Stimulated activated CD8-positive, alpha-beta memory T cell treated with anti-CD3 and anti-CD28 coated beads, Interleukin-12 subunit alpha, Interleukin-12 subunit beta, amount 100 ng/mL, for 24 hours (primary cell): ENCODE measurements around the gene SLC22A16.
"Not testable (repeated sequence)": the region's sequence is repeated elsewhere in the genome, so short reads cannot be mapped to it uniquely, and the experiment has no call there.

Experiments
- DNase-seq: peaks from one replicate; pipeline ENCODE4 v3.0.0-alpha.2; 2020; ENCODE audit errors: extremely low read depth

Gene SLC22A16, protein sequence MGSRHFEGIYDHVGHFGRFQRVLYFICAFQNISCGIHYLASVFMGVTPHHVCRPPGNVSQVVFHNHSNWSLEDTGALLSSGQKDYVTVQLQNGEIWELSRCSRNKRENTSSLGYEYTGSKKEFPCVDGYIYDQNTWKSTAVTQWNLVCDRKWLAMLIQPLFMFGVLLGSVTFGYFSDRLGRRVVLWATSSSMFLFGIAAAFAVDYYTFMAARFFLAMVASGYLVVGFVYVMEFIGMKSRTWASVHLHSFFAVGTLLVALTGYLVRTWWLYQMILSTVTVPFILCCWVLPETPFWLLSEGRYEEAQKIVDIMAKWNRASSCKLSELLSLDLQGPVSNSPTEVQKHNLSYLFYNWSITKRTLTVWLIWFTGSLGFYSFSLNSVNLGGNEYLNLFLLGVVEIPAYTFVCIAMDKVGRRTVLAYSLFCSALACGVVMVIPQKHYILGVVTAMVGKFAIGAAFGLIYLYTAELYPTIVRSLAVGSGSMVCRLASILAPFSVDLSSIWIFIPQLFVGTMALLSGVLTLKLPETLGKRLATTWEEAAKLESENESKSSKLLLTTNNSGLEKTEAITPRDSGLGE

DNA sequence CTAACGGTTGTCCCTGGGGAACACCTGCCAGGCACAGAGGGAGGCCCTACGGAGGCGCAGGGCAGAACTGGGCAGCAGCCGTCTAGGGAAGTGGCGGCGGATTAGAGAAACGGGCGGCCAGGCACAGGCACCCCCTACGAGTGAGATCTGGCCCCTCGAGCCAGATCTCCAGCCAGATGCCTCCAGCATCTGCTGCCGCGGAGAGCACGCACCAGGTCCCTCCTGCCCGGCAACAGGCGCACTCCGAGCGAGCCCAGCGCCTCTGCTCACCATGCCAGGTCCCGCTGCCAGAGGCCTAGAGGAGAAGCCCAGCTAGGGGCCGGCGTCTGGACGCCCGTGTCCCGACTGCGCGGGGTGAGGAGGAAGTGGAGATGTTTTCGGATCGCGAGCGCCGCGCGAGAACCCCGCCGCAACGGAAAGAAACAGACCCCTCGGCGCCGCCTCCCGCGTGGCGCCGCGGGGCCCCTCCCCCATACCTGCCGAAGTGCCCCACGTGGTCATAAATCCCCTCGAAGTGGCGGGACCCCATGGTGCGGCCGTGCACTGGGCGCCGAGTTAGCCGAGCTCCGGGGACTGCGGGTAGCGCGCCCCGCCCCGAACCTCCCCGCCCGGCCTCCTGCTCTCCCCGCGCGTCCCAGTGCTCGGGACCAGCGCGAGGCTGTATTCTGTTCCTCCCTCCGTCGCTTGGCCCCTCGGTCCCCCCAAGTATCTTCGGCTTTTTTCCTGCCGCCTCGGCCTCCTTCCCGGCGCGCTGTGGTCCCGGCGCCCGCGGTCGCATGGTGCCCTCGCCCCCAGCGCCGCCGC, at the start of gene SLC22A16:
Gene SLC22A16 (minus strand): TSS at position 568 of the 804 bp plus-strand sequence. CDS start 39 bp downstream, at position 529.
- no peak for DNase-seq

DNA sequence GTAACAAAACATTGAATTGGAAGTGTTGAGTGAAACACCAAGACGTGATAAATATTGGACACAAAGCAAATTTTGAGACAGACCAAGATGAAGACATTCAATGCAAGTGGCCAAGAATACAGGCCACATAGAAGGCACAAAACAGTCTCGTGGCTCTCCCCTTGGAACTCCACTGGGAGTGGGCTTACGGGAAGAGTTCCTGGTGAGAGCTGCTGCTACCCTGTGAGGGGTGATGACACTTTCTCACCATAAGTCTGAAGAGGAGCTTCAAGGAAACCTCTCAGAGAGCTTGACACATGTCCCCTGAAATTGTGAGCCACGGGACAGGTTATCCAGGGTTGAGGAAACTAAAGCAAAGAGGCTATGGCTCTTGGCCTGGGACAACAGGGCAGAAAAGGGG, 48.6 kb upstream of the SLC22A16 start:
- no peak for DNase-seq

DNA sequence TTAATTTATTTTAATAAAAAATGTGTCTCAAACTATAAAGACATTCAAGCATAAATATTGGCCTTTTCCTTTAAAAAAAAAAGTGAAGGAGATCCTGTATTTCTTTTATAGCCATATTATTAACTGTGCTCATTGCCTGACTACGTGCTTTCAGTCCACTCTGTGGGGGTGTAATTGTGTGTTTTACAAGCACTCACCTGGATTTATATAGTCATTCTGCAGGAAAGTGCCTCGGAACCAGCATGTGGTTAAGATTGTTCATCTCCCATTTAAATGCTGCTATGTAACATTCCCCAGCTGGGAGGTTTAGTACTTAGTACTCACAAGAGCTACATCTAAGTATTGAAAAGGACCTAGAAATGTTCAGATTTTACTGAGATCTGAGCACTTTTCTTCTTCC, 47.9 kb upstream of the SLC22A16 start:
- no peak for DNase-seq

DNA sequence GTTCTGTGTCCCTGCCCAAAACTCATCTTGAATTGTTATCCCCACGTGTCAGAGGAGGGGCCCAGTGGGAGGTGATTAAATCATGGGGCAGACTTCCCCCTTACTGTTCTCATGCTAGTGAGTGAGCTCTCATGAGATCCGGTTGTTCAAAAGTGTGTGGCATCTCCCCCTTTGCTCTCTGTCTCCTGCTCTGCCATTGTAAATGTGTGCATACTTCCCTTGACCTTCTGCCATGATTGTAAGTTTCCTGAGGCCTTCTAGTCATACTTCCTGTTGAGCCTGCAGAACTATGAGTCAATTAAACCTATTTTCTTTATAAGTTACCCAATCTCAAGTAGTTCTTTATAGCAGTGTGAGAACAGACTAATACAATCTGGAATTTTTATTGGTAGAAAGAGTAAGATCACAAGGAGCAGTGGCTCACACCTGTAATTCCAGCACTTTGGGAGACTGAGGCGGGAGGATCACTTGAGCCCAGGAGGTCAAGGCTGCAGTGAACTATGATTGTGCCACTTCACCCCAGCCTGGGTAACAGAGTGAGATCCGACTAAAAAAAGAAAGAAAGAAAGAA, 47.1 kb upstream of the SLC22A16 start:
- DNase-seq, result no peak

DNA sequence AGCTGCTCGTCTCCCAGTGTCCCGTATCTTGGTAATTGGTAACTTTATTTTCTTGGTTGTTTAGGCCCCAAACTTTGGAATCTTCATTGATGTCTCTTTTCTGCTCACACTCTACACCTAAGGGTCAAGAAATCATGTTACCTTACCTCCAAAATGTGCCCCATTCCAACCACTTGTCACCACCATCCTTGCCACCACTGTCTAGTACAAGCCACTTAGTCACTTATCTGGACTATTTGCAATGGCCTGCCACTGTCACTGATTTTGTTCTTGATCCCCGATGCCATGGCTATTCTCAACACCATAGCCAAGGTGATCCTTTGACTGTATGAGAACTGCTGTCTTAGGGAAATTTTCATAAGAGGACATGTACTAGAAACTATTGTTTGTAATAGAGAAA, 46.0 kb upstream of the SLC22A16 start:
- DNase-seq, result no peak

GRCh38 chr6:110520992-110521543, 44.7 kb upstream of the SLC22A16 start:
- DNase-seq, result no peak

GRCh38 chr6:110520209-110520965, 44.0 kb upstream of the SLC22A16 start:
- DNase-seq, result no peak

- no peak for DNase-seq
Measured at GRCh38 chr6:110517601-110518281, 41.3 kb upstream of the SLC22A16 start.

- DNase-seq, result no peak
Measured at GRCh38 chr6:110517034-110517433, 40.6 kb upstream of the SLC22A16 start.

DNA sequence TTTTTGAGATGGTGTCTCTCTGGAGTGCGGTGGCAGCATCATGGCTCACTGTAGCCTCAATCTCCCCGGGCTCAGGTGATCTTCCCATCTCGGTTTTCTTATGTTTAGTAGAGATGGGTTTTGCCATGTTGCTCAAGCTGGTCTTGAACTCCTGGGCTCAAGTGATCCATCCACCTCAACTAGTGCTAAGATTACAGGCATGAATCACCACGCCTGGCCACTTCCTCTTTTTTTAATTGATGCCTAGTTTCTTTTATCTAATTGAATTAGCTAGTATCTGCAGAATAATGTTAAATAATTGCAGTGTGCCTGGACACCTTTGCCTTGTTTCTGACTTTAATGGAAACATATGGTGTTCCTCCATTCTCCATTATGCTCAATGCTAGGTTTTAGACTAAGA, 38.4 kb upstream of the SLC22A16 start:
- no peak for DNase-seq

GRCh38 chr6:110512991-110513390, 36.6 kb upstream of the SLC22A16 start:
- no peak for DNase-seq

DNA sequence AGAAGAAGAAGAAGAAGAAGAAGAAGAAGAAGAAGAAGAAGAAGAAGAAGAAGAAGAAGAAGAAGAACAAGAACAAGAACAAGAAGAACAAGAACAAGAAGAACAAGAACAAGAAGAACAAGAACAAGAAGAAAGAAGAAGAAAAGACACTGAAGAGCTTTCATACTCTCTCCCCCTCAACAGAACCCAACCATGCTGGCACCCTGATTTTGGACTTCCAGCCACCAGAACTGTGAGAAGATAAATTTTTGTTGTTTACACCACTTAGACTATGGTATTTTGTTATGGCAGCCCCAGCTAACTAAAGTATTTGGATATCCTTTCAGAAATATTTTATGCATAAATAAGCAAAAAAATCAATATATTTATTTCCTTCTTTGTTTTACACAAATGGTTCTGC, 36.1 kb upstream of the SLC22A16 start:
- DNase-seq, result not testable (repeated sequence)

DNA sequence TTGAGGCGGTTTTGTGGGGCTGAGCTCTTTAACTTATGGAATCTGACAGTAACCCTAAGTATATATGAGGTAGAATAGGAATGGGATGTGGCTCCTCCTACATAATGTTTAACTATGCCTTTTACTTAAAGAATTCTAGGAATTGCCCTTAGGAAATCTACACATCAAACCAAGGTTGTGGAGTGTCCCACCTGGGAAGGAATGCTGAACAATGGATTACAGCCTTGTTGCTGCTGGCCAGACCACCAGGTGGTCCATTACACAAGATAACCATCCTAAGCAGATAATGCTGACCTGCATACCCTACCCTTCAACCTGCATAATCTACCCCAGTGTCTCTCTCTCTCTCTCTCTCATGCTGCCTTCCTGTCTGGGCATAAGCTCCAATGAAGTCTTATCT, 35.0 kb upstream of the SLC22A16 start:
- no peak for DNase-seq

- DNase-seq, result no peak
Measured at GRCh38 chr6:110509617-110510241, 33.3 kb upstream of the SLC22A16 start.

DNA sequence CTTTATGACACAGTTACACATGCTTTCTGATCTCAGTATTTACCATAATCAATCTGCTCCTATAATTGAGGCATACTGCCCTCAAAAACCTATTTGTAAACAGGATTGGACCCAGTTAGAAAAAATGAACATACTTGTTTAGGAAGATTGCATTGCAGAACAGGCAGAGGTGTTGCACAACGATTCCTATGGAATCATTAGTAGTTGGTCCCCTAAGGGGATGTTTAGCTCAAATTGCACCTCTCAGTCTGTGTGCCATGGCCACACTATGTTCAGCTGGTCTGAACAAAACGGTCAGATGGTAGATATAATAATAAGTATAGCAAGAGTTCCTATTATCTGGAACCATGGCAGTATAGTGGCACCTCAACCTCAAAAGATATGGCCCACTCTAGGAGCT, 28.5 kb upstream of the SLC22A16 start:
- not testable (repeated sequence) for DNase-seq

- DNase-seq, result no peak
Measured at GRCh38 chr6:110495949-110496348, 19.5 kb upstream of the SLC22A16 start.

- DNase-seq, result no peak
Measured at GRCh38 chr6:110493253-110493800, 16.9 kb upstream of the SLC22A16 start.

DNA sequence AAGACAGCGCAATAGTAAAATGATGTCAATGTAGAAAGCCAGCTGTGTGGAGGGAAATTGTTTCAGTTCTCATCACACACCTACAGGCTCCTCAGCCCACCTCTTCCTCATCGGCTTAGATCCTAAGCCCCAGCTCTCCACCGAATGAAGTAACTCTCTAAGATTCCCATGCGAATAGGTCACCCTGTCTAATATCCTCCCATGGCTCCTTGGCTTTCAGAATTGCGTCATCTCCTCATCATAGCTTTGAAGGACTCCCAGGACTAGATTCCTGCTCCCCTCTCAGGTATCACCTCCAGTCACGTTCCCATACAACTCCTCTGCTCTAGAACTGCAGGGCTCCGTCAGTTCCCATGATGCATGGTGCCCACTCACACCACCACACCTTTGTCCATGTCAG, 16.2 kb upstream of the SLC22A16 start:
- no peak for DNase-seq

DNA sequence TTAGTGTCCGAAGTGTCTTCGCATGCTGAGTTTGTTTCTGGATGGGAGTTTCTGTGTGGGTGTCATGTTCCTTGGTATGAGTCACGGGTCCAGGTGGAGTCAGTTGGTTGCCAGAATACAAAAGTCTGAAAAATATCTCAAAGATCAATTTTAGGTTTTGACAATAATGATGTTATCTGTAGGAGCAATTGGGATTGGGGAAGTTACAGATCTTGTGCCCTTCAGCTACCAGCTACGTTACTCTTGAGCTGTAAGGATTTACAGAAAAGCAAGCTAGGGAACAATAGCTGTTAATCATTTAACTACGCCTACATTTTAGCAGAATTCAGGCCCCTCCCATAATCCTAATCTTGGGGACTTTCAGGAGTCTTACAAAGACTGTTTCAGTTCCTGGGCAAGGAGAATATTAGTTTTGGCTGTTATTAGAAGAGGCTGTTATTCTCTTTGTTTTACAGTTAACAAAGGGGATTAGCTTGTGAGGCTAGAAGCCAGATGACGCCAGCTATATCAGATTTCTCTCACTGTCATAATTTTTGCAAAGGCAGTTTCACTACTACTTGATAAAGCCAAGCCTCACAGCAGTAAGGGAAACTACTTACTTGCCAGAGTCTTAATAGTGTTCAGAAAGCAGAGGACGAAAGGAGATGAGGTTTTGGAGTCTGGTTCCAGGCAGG, 15.4 kb upstream of the SLC22A16 start:
- no peak for DNase-seq
